ENCODE measurements around the gene GIPC3. TPM values are rescaled to one million over a fixed set of nuclear protein-coding genes. Genes with fewer than 3 reads are reported as not detected.
A peak's percentile ranks its signal among the peaks of the same experiment; 100 is the strongest.

The GIPC3 gene
- total RNA-seq, 4 donors from 2014 or later: 0.18 to 0.76 (median 0.22) TPM

DNA sequence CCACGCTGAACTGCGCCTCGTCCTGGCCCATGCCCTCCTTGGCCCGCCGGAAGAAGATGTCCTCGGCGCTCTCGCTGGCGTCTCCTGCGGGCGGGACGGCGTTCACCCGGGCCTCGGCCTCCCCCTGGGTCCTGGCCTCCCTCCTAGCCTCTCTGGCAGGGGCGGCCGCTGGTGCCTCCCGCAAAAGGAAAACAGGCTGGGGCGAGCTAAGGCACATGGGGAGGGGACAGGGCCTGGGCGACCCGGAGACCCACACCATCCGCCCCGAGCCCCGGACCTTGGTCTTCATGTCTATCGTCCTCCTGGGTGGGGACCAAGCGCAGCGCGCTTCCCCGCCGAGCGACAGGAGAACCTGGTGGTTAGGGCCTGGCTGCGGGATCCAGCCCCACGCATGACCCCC lies 27.1 kb downstream of the GIPC3 start:
- Histone ChIP-seq H3K4me1 (peaks cover 0 to 56% (median 17%) of the 10 kb centered on the region in 3 donors), H3K27ac (peak overlapping the region in 3 of 4 donors; percentile 62 to 78 (median 69)), H3K27me3 (peaks cover 0 to 4% (median 0%) of the 10 kb centered on the region in 4 donors), H3K36me3 (peaks cover 8 to 75% (median 16%) of the 10 kb centered on the region in 3 donors), H3K9me3 (no peaks in the 10 kb centered on the region), H3K4me3 (no peak overlapping the region)
- no peak for DNase-seq
- WGBS, 2 donors: 86% methylated on average over 1 of the region's 33 CpGs; no CpG with 5 or more reads in 1 of the 2 donors
- intact Hi-C loops (cut with DNase I): no loop called here
- TF ChIP-seq, protein P1, sequence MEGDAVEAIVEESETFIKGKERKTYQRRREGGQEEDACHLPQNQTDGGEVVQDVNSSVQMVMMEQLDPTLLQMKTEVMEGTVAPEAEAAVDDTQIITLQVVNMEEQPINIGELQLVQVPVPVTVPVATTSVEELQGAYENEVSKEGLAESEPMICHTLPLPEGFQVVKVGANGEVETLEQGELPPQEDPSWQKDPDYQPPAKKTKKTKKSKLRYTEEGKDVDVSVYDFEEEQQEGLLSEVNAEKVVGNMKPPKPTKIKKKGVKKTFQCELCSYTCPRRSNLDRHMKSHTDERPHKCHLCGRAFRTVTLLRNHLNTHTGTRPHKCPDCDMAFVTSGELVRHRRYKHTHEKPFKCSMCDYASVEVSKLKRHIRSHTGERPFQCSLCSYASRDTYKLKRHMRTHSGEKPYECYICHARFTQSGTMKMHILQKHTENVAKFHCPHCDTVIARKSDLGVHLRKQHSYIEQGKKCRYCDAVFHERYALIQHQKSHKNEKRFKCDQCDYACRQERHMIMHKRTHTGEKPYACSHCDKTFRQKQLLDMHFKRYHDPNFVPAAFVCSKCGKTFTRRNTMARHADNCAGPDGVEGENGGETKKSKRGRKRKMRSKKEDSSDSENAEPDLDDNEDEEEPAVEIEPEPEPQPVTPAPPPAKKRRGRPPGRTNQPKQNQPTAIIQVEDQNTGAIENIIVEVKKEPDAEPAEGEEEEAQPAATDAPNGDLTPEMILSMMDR (IDR thresholded peaks at IDR 0.05): no peak
- no peak for TF ChIP-seq POLR2A (IDR thresholded peaks at IDR 0.05)

DNA sequence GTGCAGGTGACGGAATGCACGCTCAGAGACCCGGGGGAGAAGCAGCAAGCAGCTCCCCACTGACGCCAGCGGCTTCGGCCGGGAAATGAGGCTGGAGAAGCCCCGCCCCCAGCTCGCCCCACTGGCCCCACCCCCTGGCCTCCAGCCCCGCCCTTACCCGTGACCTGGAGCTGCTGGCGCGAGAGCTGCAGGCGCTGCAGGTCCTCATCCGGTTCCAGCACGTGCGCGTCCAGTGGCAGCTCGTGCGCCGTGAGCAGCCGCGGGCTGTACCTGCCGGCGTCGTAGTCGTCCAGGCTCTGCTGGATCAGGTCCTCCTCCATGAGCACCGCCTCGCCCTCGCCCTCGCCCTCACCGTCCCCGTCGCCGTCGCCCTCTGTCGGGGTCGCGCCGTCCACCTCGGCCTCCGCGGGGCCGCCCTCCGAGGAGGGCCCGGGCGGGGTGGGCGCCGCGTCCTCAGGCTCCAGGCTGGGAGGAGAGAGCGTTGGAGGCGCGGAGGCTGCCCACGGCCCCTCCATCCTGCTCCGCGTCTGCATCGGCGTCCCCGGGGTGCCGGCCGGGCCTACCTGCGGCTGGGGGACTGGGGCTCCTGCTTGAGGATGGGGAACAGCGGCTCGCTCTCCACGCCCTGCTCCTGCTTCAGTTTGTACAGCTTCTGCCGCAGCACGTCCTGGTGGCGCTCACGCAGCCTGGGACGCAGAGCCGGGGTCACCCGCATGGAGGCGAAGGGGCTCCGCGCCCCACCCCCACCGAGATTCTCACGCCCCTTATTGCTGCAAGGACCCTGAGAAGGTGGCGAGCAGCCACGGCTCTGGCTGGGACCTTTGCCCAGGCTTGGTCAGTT lies 27.8 kb downstream of the GIPC3 start:
- intact Hi-C loops (cut with DNase I): no loop called here
- H3K36me3 ChIP-seq: peaks cover 8 to 83% (median 16%) of the 10 kb centered on the region in 3 donors
- H3K9me3 ChIP-seq: no peaks in the 10 kb centered on the region
- no peak for DNase-seq
- 84% methylated on average over 5 of the region's 79 CpGs; no CpG with 5 or more reads in 1 of the 2 donors for WGBS, 2 donors
- H3K27ac ChIP-seq: peak overlapping the region; percentile 38 to 78 (median 66)
- H3K4me3 ChIP-seq: no peak overlapping the region
- peaks cover under 1 to 56% (median 14%) of the 10 kb centered on the region in 3 donors for H3K4me1 ChIP-seq
- TF ChIP-seq, protein P1 (IDR thresholded peaks at IDR 0.05): no peak
- TF ChIP-seq POLR2A (IDR thresholded peaks at IDR 0.05): no peak
- H3K27me3 ChIP-seq: no peaks in the 10 kb centered on the region

DNA sequence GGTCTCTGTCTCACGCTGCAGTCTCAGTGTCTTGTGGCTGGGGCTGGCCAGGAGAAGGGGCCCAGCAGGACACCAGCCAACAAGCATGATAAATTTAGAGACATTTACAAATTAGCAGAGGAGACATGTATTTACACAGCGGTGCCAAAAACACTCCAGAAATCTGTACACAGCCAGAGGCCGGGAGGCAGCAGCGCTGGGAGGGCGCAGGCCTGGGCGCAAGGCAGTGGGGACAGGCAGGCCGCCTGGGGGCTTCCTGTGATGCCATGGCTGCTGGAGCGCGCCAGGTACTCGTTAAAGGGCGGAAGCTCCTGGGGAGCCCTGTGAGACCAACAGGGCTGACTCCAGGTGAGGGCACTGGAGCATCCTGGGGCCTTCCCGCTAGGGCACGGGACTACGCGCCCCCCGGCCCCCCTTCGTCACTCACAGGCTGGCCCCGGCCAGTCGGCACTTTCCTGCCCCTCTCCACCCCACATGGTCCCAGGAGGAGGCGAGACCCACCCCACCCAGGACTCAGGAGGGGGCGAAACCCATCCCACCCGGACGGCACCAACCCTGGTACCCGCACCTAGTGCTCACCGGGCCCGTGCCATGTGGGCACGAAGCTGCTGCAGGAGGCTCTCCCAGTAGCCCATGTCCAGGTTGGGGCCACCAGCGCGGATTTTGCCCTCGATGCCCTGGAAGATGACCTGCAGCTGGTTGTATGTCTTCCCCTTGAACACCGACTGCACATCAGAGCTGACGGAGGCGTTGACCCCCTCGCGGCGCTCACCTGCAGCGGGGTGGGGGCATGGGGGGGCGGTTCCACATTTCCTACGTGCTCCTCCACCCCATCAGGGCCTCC lies 28.8 kb downstream of the GIPC3 start:
- intact Hi-C loops (cut with DNase I): no loop called here
- H3K4me3 ChIP-seq: no peak overlapping the region
- no peaks in the 10 kb centered on the region for H3K27me3 ChIP-seq
- H3K36me3 ChIP-seq: peaks cover 8 to 90% (median 16%) of the 10 kb centered on the region in 3 donors
- peak overlapping the region; percentile 38 to 78 (median 56) for H3K27ac ChIP-seq
- no peaks in the 10 kb centered on the region for H3K9me3 ChIP-seq
- H3K4me1 ChIP-seq: peaks cover 4 to 55% (median 8%) of the 10 kb centered on the region in 3 donors
- WGBS, 2 donors: 81 to 94% methylated on average over 14 to 17 of the region's 39 CpGs
- no peak for DNase-seq
- TF ChIP-seq POLR2A (IDR thresholded peaks at IDR 0.05): no peak
- TF ChIP-seq, protein P1 (IDR thresholded peaks at IDR 0.05): no peak

DNA sequence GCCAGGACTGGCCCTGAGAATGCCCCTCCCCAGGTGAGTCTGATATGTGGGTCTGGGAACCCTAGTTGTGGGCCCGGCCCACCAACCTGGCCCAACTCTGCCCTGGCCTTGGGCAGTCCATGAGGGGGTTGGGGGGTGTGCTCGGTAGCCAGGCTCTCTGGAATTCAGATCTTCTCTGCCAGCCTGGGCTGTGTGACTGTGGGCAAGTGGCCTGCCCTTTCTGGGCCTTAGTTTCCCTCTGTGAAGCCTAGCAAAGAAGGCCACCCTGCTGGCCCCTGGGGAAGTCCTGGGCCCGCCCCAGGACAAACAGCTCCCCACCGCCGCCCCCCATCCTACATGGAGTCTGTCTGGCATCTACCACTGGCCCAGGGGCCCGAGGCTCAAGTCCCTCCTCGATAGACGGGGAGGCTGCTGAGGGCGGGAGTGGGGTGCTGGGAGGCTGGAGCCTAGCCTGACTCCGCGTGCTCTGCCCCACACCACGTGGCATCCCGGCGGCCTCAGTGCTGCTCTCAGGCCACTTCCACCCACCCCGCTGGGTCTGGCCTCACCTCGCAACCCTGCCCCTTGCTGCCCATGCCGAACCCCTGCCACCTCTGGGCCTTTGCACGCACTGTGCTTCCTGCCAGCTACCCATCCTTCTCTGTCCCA lies 29.7 kb downstream of the GIPC3 start:
- H3K9me3 ChIP-seq: no peaks in the 10 kb centered on the region
- no peak overlapping the region for H3K4me3 ChIP-seq
- H3K4me1 ChIP-seq: peaks cover 4 to 46% (median 6%) of the 10 kb centered on the region in 3 donors
- H3K27ac ChIP-seq: peak overlapping the region in 1 of 4 donors; percentile 78
- intact Hi-C loops (cut with DNase I): no loop called here
- no peak for DNase-seq
- WGBS, 2 donors: 81 to 98% methylated on average over 8 to 9 of the region's 18 CpGs
- TF ChIP-seq, protein P1 (IDR thresholded peaks at IDR 0.05): no peak
- TF ChIP-seq POLR2A (IDR thresholded peaks at IDR 0.05): no peak
- H3K27me3 ChIP-seq: no peaks in the 10 kb centered on the region
- peaks cover 8 to 98% (median 16%) of the 10 kb centered on the region in 3 donors for H3K36me3 ChIP-seq
